ENCODE data around the gene PIGL.

DNA sequence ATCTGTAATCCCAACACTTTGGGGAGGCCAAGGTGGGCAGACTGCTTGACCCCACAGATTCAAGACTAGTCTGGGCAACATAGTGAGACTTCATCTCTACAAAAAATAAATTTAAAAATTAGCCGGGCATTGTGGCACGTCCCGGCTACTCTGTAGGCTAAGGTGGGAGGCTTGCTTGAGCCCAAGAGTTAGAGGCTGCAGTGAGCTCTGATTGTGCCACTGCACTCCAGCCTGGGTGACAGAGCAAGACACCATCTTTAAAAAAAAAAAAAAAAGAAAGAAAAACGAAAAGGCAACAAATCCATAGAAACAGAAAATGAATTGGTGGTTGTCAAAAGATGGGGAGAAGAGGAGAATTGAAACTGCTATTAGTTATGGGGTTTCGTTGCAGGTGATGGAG is 29.4 kb upstream of the PIGL start:
- TF ChIP-seq, protein P1, sequence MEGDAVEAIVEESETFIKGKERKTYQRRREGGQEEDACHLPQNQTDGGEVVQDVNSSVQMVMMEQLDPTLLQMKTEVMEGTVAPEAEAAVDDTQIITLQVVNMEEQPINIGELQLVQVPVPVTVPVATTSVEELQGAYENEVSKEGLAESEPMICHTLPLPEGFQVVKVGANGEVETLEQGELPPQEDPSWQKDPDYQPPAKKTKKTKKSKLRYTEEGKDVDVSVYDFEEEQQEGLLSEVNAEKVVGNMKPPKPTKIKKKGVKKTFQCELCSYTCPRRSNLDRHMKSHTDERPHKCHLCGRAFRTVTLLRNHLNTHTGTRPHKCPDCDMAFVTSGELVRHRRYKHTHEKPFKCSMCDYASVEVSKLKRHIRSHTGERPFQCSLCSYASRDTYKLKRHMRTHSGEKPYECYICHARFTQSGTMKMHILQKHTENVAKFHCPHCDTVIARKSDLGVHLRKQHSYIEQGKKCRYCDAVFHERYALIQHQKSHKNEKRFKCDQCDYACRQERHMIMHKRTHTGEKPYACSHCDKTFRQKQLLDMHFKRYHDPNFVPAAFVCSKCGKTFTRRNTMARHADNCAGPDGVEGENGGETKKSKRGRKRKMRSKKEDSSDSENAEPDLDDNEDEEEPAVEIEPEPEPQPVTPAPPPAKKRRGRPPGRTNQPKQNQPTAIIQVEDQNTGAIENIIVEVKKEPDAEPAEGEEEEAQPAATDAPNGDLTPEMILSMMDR (IDR thresholded peaks at IDR 0.05; ENCODE audit: low read length), result no peak
- TF ChIP-seq EZH2 (IDR thresholded peaks at IDR 0.05; ENCODE audit: borderline replicate concordance, low read length), result no peak
